GM21576 (cell line): Measurements from ENCODE around the gene RBM47.
"Not testable (repeated sequence)": the region's sequence is repeated elsewhere in the genome, so short reads cannot be mapped to it uniquely, and the experiment has no call there.

ENCODE experiments used
- ATAC-seq: cut with Tn5 transposase; IDR thresholded peaks from one replicate; pipeline ENCODE4 v1.9.1; 2021; ENCODE audit warnings: mild to moderate bottlenecking, moderate library complexity; ENCODE audit not compliant: unreplicated experiment

RBM47 gene

GRCh38 chr4:40544221-40544620 lies 85.4 kb downstream of the RBM47 start:
- no peak for ATAC-seq

GRCh38 chr4:40540800-40541199 lies 88.9 kb downstream of the RBM47 start:
- no peak for ATAC-seq

GRCh38 chr4:40536032-40536431 lies 93.6 kb downstream of the RBM47 start:
- peak; percentile 77 for ATAC-seq

GRCh38 chr4:40531636-40532023 lies 98.0 kb downstream of the RBM47 start:
- no peak for ATAC-seq

- no peak for ATAC-seq
These were observed 98.6 kb downstream of the RBM47 start for GRCh38 chr4:40530961-40531635.

- ATAC-seq: no peak
These were observed 102.9 kb downstream of the RBM47 start for GRCh38 chr4:40526741-40527140.

GRCh38 chr4:40525752-40526598 lies 103.7 kb downstream of the RBM47 start:
- no peak for ATAC-seq

- ATAC-seq: no peak
These were observed 105.2 kb downstream of the RBM47 start for GRCh38 chr4:40524366-40525041.

- ATAC-seq: no peak
These were observed 106.1 kb downstream of the RBM47 start for GRCh38 chr4:40523581-40523980.

- no peak for ATAC-seq
These were observed 107.7 kb downstream of the RBM47 start for GRCh38 chr4:40521957-40522356.

GRCh38 chr4:40520533-40520932 lies 109.1 kb downstream of the RBM47 start:
- ATAC-seq: no peak

- ATAC-seq: not testable (repeated sequence)
These were observed 112.6 kb downstream of the RBM47 start for GRCh38 chr4:40517081-40517480.

- peak; percentile 32 for ATAC-seq
These were observed 113.0 kb downstream of the RBM47 start for GRCh38 chr4:40516651-40517050.

GRCh38 chr4:40515398-40516293 lies 114.0 kb downstream of the RBM47 start:
- ATAC-seq: peak; percentile 79

GRCh38 chr4:40515037-40515397 lies 114.6 kb downstream of the RBM47 start:
- no peak for ATAC-seq

GRCh38 chr4:40514497-40514951 lies 115.1 kb downstream of the RBM47 start:
- no peak for ATAC-seq

- no peak for ATAC-seq
These were observed 118.5 kb downstream of the RBM47 start for GRCh38 chr4:40511036-40511614.

GRCh38 chr4:40507977-40508376 lies 121.7 kb downstream of the RBM47 start:
- ATAC-seq: no peak

- ATAC-seq: no peak
These were observed 123.2 kb downstream of the RBM47 start for GRCh38 chr4:40506492-40506891.

- ATAC-seq: no peak
These were observed 123.6 kb downstream of the RBM47 start for GRCh38 chr4:40506066-40506465.
